HCT116 (cell line): ENCODE measurements around the gene EPS8L2. TPM values are rescaled to one million over a fixed set of nuclear protein-coding genes. Genes with fewer than 3 reads are reported as not detected.

ENCODE experiments used
- ATAC-seq: fragments of 200-7000 bp; cut with Tn5 transposase; 2 replicates; pipeline ENCODE4 v1.9.1; 2020; ENCODE audit warnings: mild to moderate bottlenecking, moderate library complexity
- BruUV-seq: library from RNA; stranded (reverse); fragments of 400-500 nt; replicated peaks from 2 replicates; lab custom pipeline; 2021; lab: Mats Ljungman, UMichigan
- CTCF ChIA-PET: fragments of 300-600 bp; sonication (Branson Sonifier 250); formaldehyde crosslinking; loops from one replicate; lab custom pipeline; 2021; ENCODE audit warnings: antibody characterized with exemption; lab: Charles Lee
- POLR2A ChIA-PET: fragments of 300-600, 350-600 bp; sonication (Branson Sonifier 250); formaldehyde crosslinking; loops from one replicate; lab custom pipeline; 2021; ENCODE audit warnings: antibody characterized with exemption; lab: Charles Lee
- RAD21 ChIA-PET, 2 experiments: fragments of 300-600 bp; sonication (Branson Sonifier 250); formaldehyde crosslinking; loops; one replicate each; lab custom pipeline; 2023; ENCODE audit warnings: low total read pairs in 2 of 2; ENCODE audit not compliant: uncharacterized antibody in 2 of 2, unreplicated experiment in 2 of 2, low non-redundant PET in 1 of 2; lab: Charles Lee
- DNase-seq: peaks from one replicate; pipeline ENCODE4 v3.0.0-alpha.2; 2010; ENCODE audit warnings: low read depth, low spot score
- H2AFZ ChIP-seq: fragments of 200-600 bp; shearing (Covaris generic), sonication (generic); 2 replicates; pipeline ENCODE4 v1.6.1; 2017; ENCODE audit warnings: low read depth, mixed run types, mixed read lengths, antibody characterized with exemption, low read length; ENCODE audit not compliant: poor library complexity, severe bottlenecking
- H3K27ac ChIP-seq: 2 replicates; pipeline ENCODE4 v1.5.1; 2012; ENCODE audit warnings: low read depth, low read length
- H3K27me3 ChIP-seq: fragments of 200-600 bp; sonication (generic); 2 replicates; pipeline ENCODE4 v1.6.1; 2016; ENCODE audit warnings: mixed run types, low read length, mixed read lengths; ENCODE audit not compliant: insufficient read depth
- H3K36me3 ChIP-seq, 2 experiments: fragments of 200-500 bp in 1 of 2; fragments of 200-600 bp in 1 of 2; sonication (Bioruptor generic) in 1 of 2; sonication (generic) in 1 of 2; 2 replicates each; pipeline versions ENCODE4 v1.5.1 to v1.6.1; 2014 to 2016; ENCODE audit warnings: low read length in 2 of 2, inconsistent platforms in 1 of 2, mixed read lengths in 1 of 2, mixed run types in 1 of 2; ENCODE audit not compliant: insufficient read depth in 2 of 2, control insufficient read depth in 1 of 2
- H3K4me1 ChIP-seq, 2 experiments: fragments of 200-600 bp in 1 of 2; sonication (generic) in 1 of 2; 2 replicates each; pipeline versions ENCODE4 v1.5.1 to v1.6.1; 2012 to 2017; ENCODE audit warnings: low read length in 2 of 2, inconsistent platforms in 1 of 2, mild to moderate bottlenecking in 1 of 2, mixed read lengths in 1 of 2, mixed run types in 1 of 2, moderate library complexity in 1 of 2; ENCODE audit not compliant: insufficient read depth in 2 of 2, control insufficient read depth in 1 of 2
- H3K4me2 ChIP-seq: fragments of 200-600 bp; sonication (generic); 2 replicates; pipeline ENCODE4 v1.6.1; 2017; ENCODE audit warnings: mixed run types, low read length, mixed read lengths
- H3K4me3 ChIP-seq, 2 experiments: fragments of 200-600 bp in 1 of 2; sonication (generic) in 1 of 2; replicated peaks in 1 of 2; 2 replicates each; pipeline ENCODE4 v1.5.1; 2011 to 2016; ENCODE audit warnings: low read length in 2 of 2, control low read depth in 1 of 2, low read depth in 1 of 2, mild to moderate bottlenecking in 1 of 2, mixed read lengths in 1 of 2, mixed run types in 1 of 2
- H3K79me2 ChIP-seq: fragments of 200-600 bp; sonication (generic); 2 replicates; pipeline ENCODE4 v1.6.1; 2017; ENCODE audit warnings: mild to moderate bottlenecking, mixed run types, low read length, moderate library complexity, mixed read lengths; ENCODE audit not compliant: insufficient read depth
- H3K9ac ChIP-seq: fragments of 200-600 bp; sonication (generic); 2 replicates; pipeline ENCODE4 v1.6.1; 2016; ENCODE audit warnings: low read length, mixed read lengths
- H3K9me2 ChIP-seq: fragments of 200-600 bp; sonication (generic), shearing (Covaris generic); 2 replicates; pipeline ENCODE4 v1.6.1; 2017; ENCODE audit warnings: mixed run types, mild to moderate bottlenecking, moderate library complexity; ENCODE audit not compliant: insufficient read depth
- H3K9me3 ChIP-seq, 2 experiments: fragments of 200-500 bp in 1 of 2; fragments of 200-600 bp in 1 of 2; sonication (Bioruptor generic) in 1 of 2; sonication (generic) in 1 of 2; 2 replicates each; pipeline ENCODE4 v1.6.1; 2014 to 2017; ENCODE audit warnings: low read length in 2 of 2, mixed read lengths in 2 of 2, inconsistent platforms in 1 of 2, low read depth in 1 of 2, mild to moderate bottlenecking in 1 of 2, mixed run types in 1 of 2, moderate library complexity in 1 of 2; ENCODE audit not compliant: control insufficient read depth in 1 of 2, insufficient read depth in 1 of 2
- H4K20me1 ChIP-seq: fragments of 200-600 bp; sonication (generic), shearing (Covaris generic); 2 replicates; pipeline ENCODE4 v1.6.1; 2017; ENCODE audit warnings: mixed run types, mild to moderate bottlenecking, moderate library complexity; ENCODE audit not compliant: insufficient read depth
- ATF3 ChIP-seq: IDR thresholded peaks from 2 replicates; pipeline ENCODE4 v1.6.1; 2012
- CBX3 ChIP-seq: IDR thresholded peaks from 2 replicates; pipeline ENCODE4 v1.6.1; 2012; ENCODE audit warnings: low read depth
- CEBPB ChIP-seq: IDR thresholded peaks from 2 replicates; pipeline ENCODE4 v1.6.1; 2012; ENCODE audit warnings: low read depth
- CTCF ChIP-seq, 3 experiments: fragments of 200-600 bp in 1 of 3; sonication (generic) in 1 of 3; IDR thresholded peaks in 2 of 3; conservative IDR thresholded peaks in 1 of 3; 2 replicates each; pipeline ENCODE4 v1.5.1; 2012 to 2017; ENCODE audit warnings: low read depth in 2 of 3, low read length in 2 of 3, antibody characterized with exemption in 1 of 3, borderline replicate concordance in 1 of 3, control low read depth in 1 of 3, mild to moderate bottlenecking in 1 of 3, mixed read lengths in 1 of 3, mixed run types in 1 of 3, moderate library complexity in 1 of 3; ENCODE audit not compliant: insufficient read depth in 1 of 3
- ELF1 ChIP-seq: IDR thresholded peaks from 2 replicates; pipeline ENCODE4 v1.6.1; 2012; ENCODE audit warnings: low read depth, borderline replicate concordance
- EZH2 ChIP-seq: fragments of 200-600 bp; sonication (generic); IDR thresholded peaks from 2 replicates; pipeline ENCODE4 v1.6.1; 2017; ENCODE audit warnings: antibody characterized with exemption, mixed run types
- FOSL1 ChIP-seq: IDR thresholded peaks from 2 replicates; pipeline ENCODE4 v1.6.1; 2012; ENCODE audit warnings: low read depth
- JUND ChIP-seq: IDR thresholded peaks from 2 replicates; pipeline ENCODE4 v1.6.1; 2012
- POLR2A ChIP-seq: IDR thresholded peaks from 2 replicates; pipeline ENCODE4 v1.7.0; 2011; ENCODE audit warnings: borderline replicate concordance; ENCODE audit not compliant: insufficient read depth, insufficient read length; ENCODE audit errors: extremely low read depth
- POLR2AphosphoS5 ChIP-seq: IDR thresholded peaks from 2 replicates; pipeline ENCODE4 v1.6.1; 2011; ENCODE audit warnings: mild to moderate bottlenecking, low read depth, low read length, moderate library complexity
- REST ChIP-seq: IDR thresholded peaks from 2 replicates; pipeline ENCODE4 v1.6.1; 2012; ENCODE audit warnings: low read depth
- intact Hi-C: fragments of 100-400 bp; cut with micrococcal nuclease; formaldehyde crosslinking; loops from 2 replicates; pipeline ENCODE4 v1.10.0; 2022
- total RNA-seq: library from RNA; stranded (reverse); gene quantifications from one replicate; pipeline ENCODE4 v1.2.1, GENCODE V29; 2021; ENCODE audit not compliant: unreplicated experiment

EPS8L2 gene
- total RNA-seq, 1 experiment from 2014 or later = 157 TPM

GRCh38 chr11:704781-705645 lies 1.0 kb upstream of the EPS8L2 start:
- intact Hi-C loops = no loop called here
- TF ChIP-seq CEBPB (no peak), REST (no peak), FOSL1 (no peak), ATF3 (no peak), ELF1 (no peak), POLR2AphosphoS5 (no peak), JUND (no peak), CTCF (IDR thresholded peaks at IDR 0.05 in 2 of 3, conservative IDR thresholded peaks at IDR 0.05 in 1 of 3; ENCODE audit: borderline replicate concordance in 1 of 3, insufficient read depth in 1 of 3, low read depth in 2 of 3, low read length in 2 of 3) (no peak), EZH2 (no peak), CBX3 (no peak), POLR2A (no peak)
- H3K9me2 ChIP-seq = no peaks in the 10 kb centered on the region
- peak overlapping the region; percentile 89 for H3K9ac ChIP-seq
- peaks cover 0 to 4% of the 10 kb centered on the region in 2 experiments; a peak in 1 of 4 replicates for H3K36me3 ChIP-seq
- peaks cover 31% of the 10 kb centered on the region for H3K79me2 ChIP-seq
- ATAC-seq (peak; percentile 29), DNase-seq (no peak)
- no peaks in the 10 kb centered on the region for H3K9me3 ChIP-seq
- no peak overlapping the region for H2AFZ ChIP-seq
- ChIA-PET POLR2A (no interaction called here), CTCF (interaction anchor here (0.7 to 3.1 kb wide), 3 partner anchors 9 to 42 kb away, joined by 3 to 24 read pairs (median 9); partner anchors contain the start of genes DEAF1, TALDO1 and TMEM80), RAD21 (interaction anchor here in 1 of 2 experiments (1.2 kb wide), 1 partner anchor 8 kb away, joined by 3 read pairs; no protein-coding TSS in a partner anchor)
- BruUV-seq = no TSS peak
- H3K4me2 ChIP-seq = peak overlapping the region; percentile 98
- no peaks in the 10 kb centered on the region for H3K27me3 ChIP-seq
- H4K20me1 ChIP-seq = no peaks in the 10 kb centered on the region
- H3K4me1 ChIP-seq = peaks cover 41 to 61% of the 10 kb centered on the region in 2 experiments
- H3K27ac ChIP-seq = peak overlapping the region; percentile 99
- peak overlapping the region; percentile 87 to 96 for H3K4me3 ChIP-seq
